Lower leg skin (tissue), 4 donors: Measurements from ENCODE around the gene NFIA. TPM values are rescaled to one million over a fixed set of nuclear protein-coding genes. Genes with fewer than 3 reads are reported as not detected.

Experiments
- DNase-seq, 2 donors: peaks; one replicate each; pipeline ENCODE4 v3.0.0-alpha.2; 2019; ENCODE audit warnings: low spot score in 2 of 2
- H3K4me3 ChIP-seq: fragments of 200-600 bp; sonication (generic); 2 replicates; pipeline ENCODE4 v1.5.1; 2017; ENCODE audit warnings: mild to moderate bottlenecking, low read depth; ENCODE audit not compliant: poor library complexity, severe bottlenecking
- CTCF ChIP-seq, 3 donors: fragments of 450-650 bp; IDR thresholded peaks; one replicate each; pipeline ENCODE4 v1.5.1; 2016; ENCODE audit warnings: antibody characterized with exemption in 3 of 3, mild to moderate bottlenecking in 3 of 3, moderate library complexity in 2 of 3
- POLR2A ChIP-seq, 2 donors: fragments of 450-650 bp; IDR thresholded peaks; one replicate each; pipeline ENCODE4 v1.6.1; 2016 to 2017; ENCODE audit warnings: antibody characterized with exemption in 2 of 2, mild to moderate bottlenecking in 1 of 2, moderate library complexity in 1 of 2
- WGBS, 2 donors: methylation state at CpG; one replicate each; pipeline ENCODE4 v1.1.5; 2018; 5-methylcytosine and 5-hydroxymethylcytosine counted together
- intact Hi-C: fragments of 100-400 bp; cut with DNase I; formaldehyde crosslinking; loops from one replicate; pipeline ENCODE4 v1.15.0; 2023; ENCODE audit warnings: low total_unique reads
- total RNA-seq, 4 donors: library from RNA; depleted of rRNA; stranded (reverse); fragments of >200 nt; gene quantifications; one replicate each; pipeline ENCODE4 v1.1.0, GENCODE V29; 2016

The NFIA gene
- total RNA-seq, 4 donors from 2014 or later: 26.0 to 32.5 (median 30.3) TPM

GRCh38 chr1:61245696-61246400, 163.5 kb downstream of the NFIA start:
- DNase-seq: no peak
- TF ChIP-seq CTCF (IDR thresholded peaks at IDR 0.05) (no peak), POLR2A (IDR thresholded peaks at IDR 0.05) (no peak)
- H3K4me3 ChIP-seq: no peak overlapping the region
- 88 to 92% methylated on average over 7 of the region's 7 CpGs for WGBS, 2 donors
- intact Hi-C loops: no loop called here

- intact Hi-C loops: no loop called here
- 87 to 93% methylated on average over 8 of the region's 8 CpGs for WGBS, 2 donors
- no peak overlapping the region for H3K4me3 ChIP-seq
- no peak for TF ChIP-seq CTCF (IDR thresholded peaks at IDR 0.05)
- DNase-seq: no peak
Observed at GRCh38 chr1:61247051-61247825, 164.9 kb downstream of the NFIA start.

GRCh38 chr1:61247881-61248752, 165.8 kb downstream of the NFIA start:
- no peak overlapping the region for H3K4me3 ChIP-seq
- no peak for DNase-seq
- intact Hi-C loops: no loop called here
- WGBS, 2 donors: 73 to 85% methylated on average over 6 of the region's 6 CpGs
- no peak for TF ChIP-seq CTCF (IDR thresholded peaks at IDR 0.05)
- TF ChIP-seq POLR2A (IDR thresholded peaks at IDR 0.05): no peak

GRCh38 chr1:61250933-61251332, 168.6 kb downstream of the NFIA start:
- no peak overlapping the region for H3K4me3 ChIP-seq
- TF ChIP-seq CTCF (IDR thresholded peaks at IDR 0.05) (no peak), POLR2A (IDR thresholded peaks at IDR 0.05) (no peak)
- intact Hi-C loops: no loop called here
- 75 to 87% methylated on average over 5 of the region's 5 CpGs for WGBS, 2 donors
- DNase-seq: no peak

- no peak overlapping the region for H3K4me3 ChIP-seq
- peak; percentile 83 to 89 for DNase-seq
- TF ChIP-seq CTCF (IDR thresholded peaks at IDR 0.05) (no peak), POLR2A (IDR thresholded peaks at IDR 0.05) (no peak)
- intact Hi-C loops: no loop called here
- 88 to 90% methylated on average over 2 of the region's 2 CpGs for WGBS, 2 donors
Observed at GRCh38 chr1:61253059-61253735, 170.8 kb downstream of the NFIA start.
